ENCODE data around the gene SUSD3.

Gene SUSD3

DNA sequence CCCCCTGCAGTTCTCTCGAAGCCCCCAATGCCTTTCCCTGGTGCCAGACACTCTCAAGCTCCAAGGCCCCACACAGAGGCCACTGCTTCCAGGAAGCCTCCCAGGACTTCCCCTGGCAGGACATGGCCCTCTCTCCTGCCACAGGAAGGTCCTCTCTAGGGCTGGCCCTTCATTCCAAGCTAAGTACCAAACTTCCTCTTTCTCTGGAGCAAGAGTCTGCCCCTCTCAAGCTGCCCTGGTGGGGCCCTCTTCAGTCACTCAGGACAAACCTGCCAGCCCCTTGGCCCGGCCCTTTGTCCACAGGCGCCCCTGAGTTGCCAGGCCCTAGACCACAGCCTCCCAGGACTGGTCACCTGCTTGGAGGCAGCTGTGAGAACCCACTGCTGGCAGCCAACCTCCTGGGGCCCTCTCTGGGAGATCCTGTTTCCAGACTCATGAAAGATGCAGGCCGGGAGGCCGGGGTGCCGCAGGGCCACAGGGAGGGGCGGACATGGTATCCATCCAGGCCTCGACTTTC is 69.0 kb downstream of the SUSD3 start:
- DNase-seq = no peak

DNA sequence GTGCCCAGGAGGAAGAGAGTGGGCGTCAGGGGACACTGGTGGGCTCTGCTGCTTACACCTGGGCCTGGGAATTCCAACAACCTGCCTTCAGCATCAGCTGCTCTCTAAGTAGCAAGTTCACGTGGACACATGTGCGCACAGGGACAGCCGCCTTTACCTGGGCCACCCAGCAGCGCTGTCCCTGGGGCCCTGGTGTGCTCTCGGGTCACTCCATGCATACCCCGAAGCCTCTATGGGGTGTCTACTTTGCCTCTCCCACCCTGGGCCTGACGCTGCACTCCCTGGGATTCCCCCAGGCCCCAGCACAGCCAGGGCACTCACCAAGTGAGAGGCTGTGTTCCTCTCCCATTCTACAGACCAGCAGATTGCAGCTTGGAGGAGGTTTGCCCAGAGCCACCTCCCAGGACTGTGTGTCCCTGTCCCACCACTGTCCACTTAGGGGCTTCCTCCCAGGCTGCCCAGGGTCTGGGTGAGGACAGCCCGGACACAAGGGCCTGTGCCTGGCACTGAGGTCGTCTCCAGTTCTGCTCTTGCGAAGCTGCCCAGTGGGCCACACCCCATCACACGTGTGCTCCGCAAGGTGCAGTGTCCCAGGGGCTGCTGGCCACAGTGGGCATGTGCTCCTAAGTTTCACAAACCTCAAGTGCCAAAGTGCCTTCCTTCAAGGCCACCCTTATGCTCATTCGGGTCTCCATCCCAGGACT is 69.7 kb downstream of the SUSD3 start:
- DNase-seq = no peak

DNA sequence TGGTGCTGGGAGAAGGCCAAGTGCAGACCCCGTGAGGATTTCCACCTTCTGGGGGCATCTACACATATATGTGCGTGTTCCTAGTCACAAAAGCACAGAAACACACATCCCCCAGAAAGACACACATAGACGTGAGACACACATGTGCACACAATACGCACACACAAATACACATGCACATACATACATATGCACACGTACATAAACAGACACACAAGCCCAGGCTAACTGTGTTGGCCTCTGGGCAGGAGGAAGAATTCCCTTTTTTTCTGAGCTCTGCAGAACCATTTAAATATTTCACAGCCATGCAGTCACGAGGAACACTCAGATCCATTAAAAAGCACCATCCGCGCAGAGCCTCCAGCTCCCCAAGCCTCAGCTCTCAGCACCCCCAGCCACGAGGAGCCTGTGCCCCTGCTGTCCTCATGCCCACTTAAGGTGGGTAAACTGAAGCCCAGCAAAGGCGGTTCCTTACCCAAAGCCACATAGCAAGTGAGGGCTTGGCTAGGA is 70.3 kb downstream of the SUSD3 start:
- no peak for DNase-seq

DNA sequence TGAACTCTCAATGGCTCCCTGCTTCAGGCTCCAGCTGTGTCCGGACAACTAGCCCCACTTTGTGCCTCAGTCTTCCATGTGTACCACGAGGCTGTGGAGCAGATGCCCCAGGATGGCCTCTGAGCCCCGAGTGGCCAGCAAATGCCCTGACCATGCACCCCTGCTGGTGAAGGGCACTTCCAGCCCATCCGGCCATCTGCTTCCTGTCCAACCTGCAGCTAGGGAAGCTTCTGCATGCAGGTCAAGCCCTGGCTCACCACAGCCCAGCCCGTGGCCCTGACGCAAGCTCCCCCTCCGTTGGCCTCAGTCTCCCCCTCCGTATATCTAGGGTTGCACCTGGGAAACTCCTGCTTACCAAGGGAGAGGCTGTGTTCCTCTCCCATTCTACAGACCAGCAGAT is 70.8 kb downstream of the SUSD3 start:
- DNase-seq = no peak

DNA sequence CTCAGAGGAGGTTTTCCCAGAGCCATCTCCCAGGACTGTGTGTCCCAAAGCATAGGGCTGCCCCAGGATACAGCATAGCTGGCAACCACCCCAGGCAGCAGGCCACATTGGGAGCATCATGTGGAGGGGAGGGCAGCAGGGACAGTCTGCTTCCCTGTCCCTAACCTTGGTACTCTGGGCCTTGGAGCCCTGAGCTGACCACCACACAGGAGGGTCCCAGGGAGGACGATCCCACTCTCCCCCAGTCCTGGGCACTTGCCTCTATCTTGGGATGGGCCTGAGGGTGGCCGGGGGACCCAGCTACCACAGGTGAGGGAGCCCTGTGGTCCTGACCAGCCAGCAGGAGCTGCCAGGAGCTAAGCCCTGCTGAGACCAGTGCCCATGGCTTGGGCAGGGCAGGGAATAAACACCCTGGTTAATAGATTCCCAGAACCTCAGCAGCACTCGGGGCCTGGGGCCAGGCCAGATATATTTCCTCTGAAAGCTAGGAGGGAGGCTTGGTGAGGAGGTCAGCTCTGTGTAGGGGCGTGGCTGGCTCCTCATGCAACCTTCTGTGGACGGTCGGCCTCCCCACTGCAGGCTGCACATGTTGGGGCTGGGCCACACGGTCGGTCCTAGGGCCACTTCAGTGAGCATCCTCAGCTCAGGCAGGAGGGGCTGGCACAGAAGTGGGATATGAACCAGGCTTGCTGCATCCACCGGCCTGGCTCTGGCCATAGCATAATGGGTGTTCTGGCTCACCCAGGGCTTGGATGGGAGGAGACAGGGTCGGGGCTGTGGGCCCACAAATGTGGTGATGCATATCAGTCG is 71.4 kb downstream of the SUSD3 start:
- DNase-seq = no peak

DNA sequence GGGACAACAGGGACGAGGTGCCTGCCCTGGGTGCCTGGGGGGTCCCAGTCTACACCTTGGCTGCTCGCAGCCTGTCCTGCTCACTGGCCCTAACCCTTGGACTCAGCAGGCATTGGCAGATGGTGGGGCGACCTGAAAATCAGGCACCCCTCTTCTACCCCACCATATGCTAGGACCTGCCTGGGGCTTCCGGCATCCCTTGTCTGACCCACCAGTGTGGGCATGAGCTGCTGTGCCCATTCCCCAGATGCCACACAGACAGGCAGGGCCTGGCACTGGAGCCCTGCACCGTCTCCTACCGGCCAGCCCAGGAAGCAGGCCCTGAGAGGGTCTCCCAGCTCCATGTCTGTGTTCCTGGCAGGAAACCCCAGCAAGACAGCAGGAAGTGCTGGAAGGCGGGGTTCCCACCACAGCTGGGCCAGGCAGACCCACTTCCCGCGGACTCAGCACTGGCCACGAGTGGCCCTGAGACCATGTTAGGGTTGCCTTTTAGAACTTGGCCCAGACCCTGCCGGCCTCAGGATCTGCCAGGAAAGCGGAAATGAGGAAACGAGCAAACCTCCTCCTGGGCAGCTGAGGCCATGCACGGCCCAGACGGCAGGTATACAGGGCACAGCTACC is 72.5 kb downstream of the SUSD3 start:
- no peak for DNase-seq

DNA sequence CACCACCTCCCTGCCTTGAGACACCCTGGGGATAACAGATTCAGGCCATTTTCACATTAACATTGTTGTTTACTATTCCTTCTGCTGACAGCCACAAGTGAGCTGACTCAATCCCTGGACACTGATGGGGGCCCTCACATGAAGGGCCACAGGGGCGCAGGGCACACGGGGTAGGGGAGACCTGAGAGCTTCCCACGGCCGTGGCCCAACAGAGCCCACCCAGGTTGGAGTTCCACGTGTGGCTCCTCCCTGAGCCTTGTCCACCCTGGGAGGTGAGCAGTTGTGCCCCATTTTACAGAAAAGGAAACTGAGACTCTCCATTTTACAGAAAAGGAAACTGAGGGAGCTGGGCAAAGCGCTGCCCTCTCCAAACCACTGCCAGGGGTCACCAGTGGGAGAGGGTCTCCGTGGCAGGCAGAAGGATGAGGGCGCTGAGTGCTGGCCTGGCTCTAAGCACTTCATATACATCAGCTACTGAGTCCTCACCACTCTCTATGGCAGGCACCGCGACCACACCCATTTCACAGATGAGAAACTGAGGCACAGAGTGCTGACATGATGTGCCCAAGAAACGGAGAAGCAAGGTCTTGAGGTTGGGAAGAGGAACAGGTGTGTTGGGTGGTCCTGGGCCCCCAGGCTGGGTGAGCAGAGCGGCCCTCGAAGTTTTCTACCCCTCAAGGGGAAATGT is 73.2 kb downstream of the SUSD3 start:
- no peak for DNase-seq

DNA sequence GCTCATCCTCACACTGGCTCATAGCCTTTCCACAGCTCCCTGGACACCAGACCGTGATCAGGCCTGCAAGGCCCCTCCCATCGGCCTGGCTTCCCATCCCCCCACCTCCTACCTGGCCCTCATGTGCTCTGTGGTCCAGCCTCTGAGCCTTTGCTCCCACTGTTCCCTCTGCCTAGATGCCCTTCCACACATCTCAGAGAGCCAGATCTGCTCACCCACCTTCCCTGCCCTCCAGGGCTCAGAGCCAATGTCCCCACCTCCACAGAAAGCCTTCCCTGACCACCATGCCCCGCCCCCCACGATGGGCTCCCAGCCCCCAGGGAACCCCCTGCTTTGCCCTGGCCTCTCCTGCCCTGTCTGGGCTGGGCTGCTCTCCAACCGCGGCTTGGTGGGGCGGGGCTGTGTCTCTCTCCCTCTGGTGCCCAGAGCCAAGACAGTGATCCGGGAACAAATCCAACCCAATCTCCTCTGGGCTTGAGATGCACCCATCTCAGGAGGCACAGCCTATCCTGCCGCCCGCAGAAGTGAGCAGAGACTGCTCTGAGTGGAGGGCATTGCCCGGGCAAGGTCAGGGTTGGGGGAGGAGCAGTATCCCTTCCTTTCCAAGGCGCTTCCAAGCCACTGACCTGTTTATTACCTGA is 73.9 kb downstream of the SUSD3 start:
- no peak for DNase-seq

DNA sequence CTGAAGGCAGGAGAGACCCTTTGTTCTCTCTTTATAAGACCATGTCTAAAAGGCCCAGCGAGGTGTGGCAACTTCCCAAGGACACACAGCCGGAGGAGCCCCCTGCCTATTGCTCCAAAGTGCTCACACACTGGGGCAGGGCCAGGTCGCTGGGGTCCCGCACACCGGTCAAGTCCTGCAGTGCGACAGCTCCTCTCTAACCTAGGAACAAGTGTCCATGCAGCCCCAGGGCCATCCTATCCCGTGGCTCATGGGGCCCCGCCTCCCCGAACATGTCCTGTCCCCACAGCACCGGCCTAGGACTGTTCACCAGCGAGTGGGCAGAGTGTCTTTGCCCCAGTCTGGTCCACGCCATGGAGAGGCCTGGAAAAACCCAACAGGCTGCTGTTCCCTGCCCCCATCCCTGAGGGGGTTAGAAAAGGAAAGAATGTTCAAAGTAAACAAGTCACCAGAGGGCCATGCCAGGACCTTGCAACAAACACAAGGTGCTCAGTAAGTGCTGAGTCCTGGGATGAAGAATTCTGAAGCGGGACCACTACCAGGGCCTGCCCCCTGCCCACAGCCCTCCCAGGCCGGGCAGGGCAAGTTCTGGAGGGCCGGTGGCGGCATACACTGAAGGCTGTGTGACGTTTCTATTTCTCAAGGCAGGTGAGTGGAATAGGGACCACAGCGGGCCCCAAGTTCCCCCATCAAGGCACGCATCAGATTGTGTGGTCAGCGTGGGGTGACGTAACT is 74.6 kb downstream of the SUSD3 start:
- DNase-seq = no peak

DNA sequence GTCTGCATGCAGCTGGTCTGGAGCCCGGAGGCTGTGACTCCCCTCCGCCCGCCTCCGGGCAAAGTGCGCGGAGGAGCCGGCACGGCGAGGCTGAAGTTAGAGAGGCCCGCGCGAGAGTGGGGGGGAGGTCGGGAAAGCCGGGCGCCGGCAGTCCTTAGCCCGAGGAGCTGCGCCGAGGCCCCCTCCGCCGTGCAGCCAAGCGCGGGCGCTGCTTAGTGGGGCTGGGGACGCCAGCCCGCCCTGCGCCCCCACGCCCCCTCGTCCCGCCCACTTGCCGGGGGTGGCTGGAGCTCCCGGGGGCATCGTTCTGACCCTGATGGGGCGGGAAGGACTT is 75.1 kb downstream of the SUSD3 start:
- no peak for DNase-seq

DNA sequence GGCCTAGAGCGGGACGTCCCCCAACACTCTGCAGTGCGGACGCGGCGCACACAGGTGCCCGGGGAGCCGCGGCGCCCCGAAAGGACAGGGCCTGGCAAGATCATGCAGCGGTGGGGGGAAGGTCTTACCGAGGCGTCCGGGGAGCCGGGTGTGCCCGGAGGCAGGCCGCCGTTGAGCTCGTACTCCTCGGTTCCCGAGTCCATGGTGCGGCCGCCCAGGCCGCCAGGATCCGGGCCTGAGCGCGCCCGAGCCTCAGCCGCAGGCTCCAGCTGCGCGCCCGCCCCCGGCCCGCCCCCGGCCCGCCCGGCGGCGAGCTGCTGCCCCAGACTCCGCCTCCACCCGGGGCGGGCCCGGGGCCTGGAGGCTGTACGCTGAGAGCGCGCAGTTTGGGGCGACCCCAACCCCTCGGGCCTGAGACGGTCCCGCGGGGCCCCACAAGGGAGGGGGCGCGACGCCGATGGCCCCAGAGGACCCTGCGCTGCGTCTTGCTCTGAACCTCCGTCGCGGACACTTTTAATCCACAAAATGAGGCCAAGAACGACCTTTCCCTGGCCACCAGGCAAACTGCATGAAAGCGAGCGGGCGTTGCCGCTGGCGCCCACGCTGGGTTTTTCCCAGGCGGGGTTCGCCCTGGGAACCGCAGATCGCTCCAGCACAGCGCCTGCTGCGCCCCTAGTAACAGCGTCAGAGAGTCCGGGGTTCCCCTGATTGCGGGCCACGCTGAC is 75.7 kb downstream of the SUSD3 start, which contains the start of gene NINJ1:
Gene NINJ1, minus strand, starts transcription at position 237 of the 725 bp plus-strand sequence. Its CDS starts 34 bp downstream, at position 203.
- no peak for DNase-seq
